ENCODE results near the gene SRMS. TPM values are rescaled to one million over a fixed set of nuclear protein-coding genes. Genes with fewer than 3 reads are reported as not detected.
A peak's percentile ranks its signal among the peaks of the same experiment; 100 is the strongest.
"Not testable (repeated sequence)": the region's sequence is repeated elsewhere in the genome, so short reads cannot be mapped to it uniquely, and the experiment has no call there.

Gene SRMS
- total RNA-seq, 1 experiment from 2014 or later: not detected

GRCh38 chr20:63522091-63522868 lies 25.3 kb downstream of the SRMS start:
- DNase-seq (ENCODE audit: low spot score): no peak

GRCh38 chr20:63521602-63522001 lies 25.9 kb downstream of the SRMS start:
- no peak for DNase-seq (ENCODE audit: low spot score)

- peak; percentile 40 for DNase-seq (ENCODE audit: low spot score)
Measured at GRCh38 chr20:63520934-63521601, 26.5 kb downstream of the SRMS start.

GRCh38 chr20:63520504-63520933 lies 27.0 kb downstream of the SRMS start, which contains the start of gene PPDPF:
PPDPF (plus strand) TSS chr20:63520765; CDS start chr20:63521309, 544 bp downstream.
- DNase-seq (ENCODE audit: low spot score): peak; percentile 55

- DNase-seq (ENCODE audit: low spot score): peak; percentile 55
Measured at GRCh38 chr20:63519668-63520503, 27.7 kb downstream of the SRMS start.

GRCh38 chr20:63518946-63519667 lies 28.4 kb downstream of the SRMS start:
- DNase-seq (ENCODE audit: low spot score): no peak

- no peak for DNase-seq (ENCODE audit: low spot score)
Measured at GRCh38 chr20:63518351-63518861, 29.1 kb downstream of the SRMS start.

- no peak for DNase-seq (ENCODE audit: low spot score)
Measured at GRCh38 chr20:63517376-63518309, 29.9 kb downstream of the SRMS start.

GRCh38 chr20:63514520-63514919 lies 33.0 kb downstream of the SRMS start:
- DNase-seq (ENCODE audit: low spot score): not testable (repeated sequence)

GRCh38 chr20:63513207-63513606 lies 34.3 kb downstream of the SRMS start:
- no peak for DNase-seq (ENCODE audit: low spot score)

GRCh38 chr20:63509088-63509564 lies 38.4 kb downstream of the SRMS start:
- DNase-seq (ENCODE audit: low spot score): no peak

GRCh38 chr20:63508072-63508768 lies 39.3 kb downstream of the SRMS start:
- DNase-seq (ENCODE audit: low spot score): no peak

- no peak for DNase-seq (ENCODE audit: low spot score)
Measured at GRCh38 chr20:63507083-63507743, 40.3 kb downstream of the SRMS start.

GRCh38 chr20:63505723-63506122 lies 41.8 kb downstream of the SRMS start:
- no peak for DNase-seq (ENCODE audit: low spot score)

GRCh38 chr20:63505281-63505680 lies 42.3 kb downstream of the SRMS start:
- DNase-seq (ENCODE audit: low spot score): no peak

GRCh38 chr20:63504642-63505041 lies 42.9 kb downstream of the SRMS start:
- DNase-seq (ENCODE audit: low spot score): no peak

GRCh38 chr20:63503524-63503923 lies 44.0 kb downstream of the SRMS start:
- DNase-seq (ENCODE audit: low spot score): no peak

GRCh38 chr20:63502671-63503172 lies 44.8 kb downstream of the SRMS start:
- DNase-seq (ENCODE audit: low spot score): no peak
